HepG2 (cell line): Measurements from ENCODE around the gene TMEFF1. TPM values are rescaled to one million over a fixed set of nuclear protein-coding genes. Genes with fewer than 3 reads are reported as not detected.

Source experiments
- ATAC-seq: fragments of 200-7000 bp; cut with Tn5 transposase; 3 replicates; pipeline ENCODE4 v1.9.1; 2020; ENCODE audit warnings: mild to moderate bottlenecking, moderate library complexity
- BruUV-seq: library from RNA; stranded (reverse); fragments of 400-500 nt; replicated peaks from 2 replicates; lab custom pipeline; 2021; lab: Mats Ljungman, UMichigan
- CTCF ChIA-PET: fragments of 300-600 bp; formaldehyde crosslinking; extraction: SDS; loops from one replicate; lab custom pipeline; 2021; ENCODE audit warnings: low total read pairs, inconsistent platforms, low intra/inter-chr PET ratio; lab: Yijun Ruan, JAX
- POLR2A ChIA-PET: fragments of 350-600 bp; sonication (Branson Sonifier 250); formaldehyde crosslinking; loops from one replicate; lab custom pipeline; 2020; ENCODE audit warnings: antibody characterized with exemption, inconsistent platforms; lab: Yijun Ruan, JAX
- DNase-seq: peaks from one replicate; pipeline ENCODE4 v3.0.0-alpha.2; 2015; ENCODE audit warnings: low spot score
- FAIRE-seq: peaks from 3 replicates; lab custom pipeline; 2011; peaks lifted over from hg19 to GRCh38; lab: Jason Lieb, UNC
- H2AFZ ChIP-seq: one replicate; pipeline ENCODE4 v1.6.1; 2011; ENCODE audit warnings: low read length, inconsistent platforms
- H3K27ac ChIP-seq: fragments of 300-600 bp; 3 replicates; pipeline ENCODE4 v1.8.0; 2011; ENCODE audit warnings: mixed run types, mild to moderate bottlenecking, mixed read lengths, low read length, inconsistent platforms; ENCODE audit not compliant: insufficient read depth; ENCODE audit errors: extremely low read length
- H3K27me3 ChIP-seq, 2 experiments: fragments of 200-600 bp in 1 of 2; 2 replicates in 1 of 2; 3 replicates in 1 of 2; pipeline versions ENCODE4 v1.6.0 to v1.8.0; 2011; ENCODE audit warnings: low read length in 2 of 2, mild to moderate bottlenecking in 2 of 2, moderate library complexity in 2 of 2, inconsistent platforms in 1 of 2; ENCODE audit not compliant: insufficient read depth in 2 of 2, control insufficient read depth in 1 of 2
- H3K36me3 ChIP-seq, 2 experiments: fragments of 200-600 bp in 1 of 2; replicated peaks in 1 of 2; 2 replicates in 1 of 2; 3 replicates in 1 of 2; pipeline versions ENCODE4 v1.5.1 to v1.8.0; 2011; ENCODE audit warnings: low read length in 2 of 2, inconsistent platforms in 1 of 2; ENCODE audit not compliant: insufficient read depth in 2 of 2, control insufficient read depth in 1 of 2
- H3K4me1 ChIP-seq: 2 replicates; pipeline ENCODE4 v1.5.1; 2012; ENCODE audit warnings: low read length, inconsistent platforms; ENCODE audit not compliant: insufficient read depth
- H3K4me2 ChIP-seq: 2 replicates; pipeline ENCODE4 v1.6.0; 2011; ENCODE audit warnings: low read depth, low read length, inconsistent platforms
- H3K4me3 ChIP-seq, 3 experiments: fragments of 200-600 bp in 1 of 3; sonication (generic), shearing (Covaris generic) in 1 of 3; replicated peaks in 1 of 3; 2 replicates each; pipeline ENCODE4 v1.5.1; 2011 to 2016; ENCODE audit warnings: low read length in 3 of 3, inconsistent platforms in 2 of 3, low read depth in 2 of 3, mild to moderate bottlenecking in 2 of 3, control low read depth in 1 of 3, mixed read lengths in 1 of 3; ENCODE audit not compliant: insufficient read depth in 1 of 3
- H3K79me2 ChIP-seq: one replicate; pipeline ENCODE4 v1.6.1; 2011; ENCODE audit warnings: low read length, inconsistent platforms; ENCODE audit not compliant: insufficient read depth
- H3K9ac ChIP-seq: 2 replicates; pipeline ENCODE4 v1.6.0; 2011; ENCODE audit warnings: mild to moderate bottlenecking, low read depth, low read length, inconsistent platforms; ENCODE audit not compliant: insufficient read depth
- H3K9me3 ChIP-seq: 2 replicates; pipeline ENCODE4 v1.5.1; 2012; ENCODE audit warnings: mild to moderate bottlenecking, low read length
- H4K20me1 ChIP-seq: 2 replicates; pipeline ENCODE4 v1.6.0; 2011; ENCODE audit warnings: inconsistent platforms, mild to moderate bottlenecking, low read length, moderate library complexity; ENCODE audit not compliant: insufficient read depth
- BCL3 ChIP-seq: sonication (generic); formaldehyde crosslinking; IDR thresholded peaks from 2 replicates; pipeline ENCODE4 v1.5.1; 2020; ENCODE audit warnings: mild to moderate bottlenecking, missing genetic modification reagents, moderate library complexity
- HOXD1 ChIP-seq: sonication (generic); formaldehyde crosslinking; IDR thresholded peaks from 2 replicates; pipeline ENCODE4 v1.5.0; 2020; ENCODE audit warnings: missing genetic modification reagents
- IRX3 ChIP-seq: sonication (generic); formaldehyde crosslinking; IDR thresholded peaks from 2 replicates; pipeline ENCODE4 v1.8.1; 2023; ENCODE audit warnings: mild to moderate bottlenecking, low read depth, missing genetic modification reagents, borderline replicate concordance
- KMT2A ChIP-seq: sonication (generic); formaldehyde crosslinking; IDR thresholded peaks from 2 replicates; pipeline ENCODE4 v1.4.0; 2020; ENCODE audit warnings: missing genetic modification reagents
- MBD4 ChIP-seq: IDR thresholded peaks from 2 replicates; pipeline ENCODE4 v1.6.1; 2012; ENCODE audit warnings: low read length, inconsistent platforms, borderline replicate concordance
- NR2C2 ChIP-seq: sonication (generic); formaldehyde crosslinking; IDR thresholded peaks from 2 replicates; pipeline ENCODE4 v1.4.0; 2020; ENCODE audit warnings: missing genetic modification reagents, mild to moderate bottlenecking, moderate library complexity, borderline replicate concordance
- NR2F6 ChIP-seq, 2 experiments: IDR thresholded peaks; 2 replicates each; pipeline ENCODE4 v1.6.1; 2016; ENCODE audit warnings: antibody characterized with exemption in 1 of 2, mild to moderate bottlenecking in 1 of 2
- PHF8 ChIP-seq: sonication (generic); formaldehyde crosslinking; IDR thresholded peaks from 2 replicates; pipeline ENCODE4 v1.5.0; 2020; ENCODE audit warnings: missing genetic modification reagents
- POLR2AphosphoS2 ChIP-seq: IDR thresholded peaks from 2 replicates; pipeline ENCODE4 v1.6.1; 2011; ENCODE audit warnings: low read depth, low read length, improper control_type of control experiment
- RARG ChIP-seq: sonication (generic); formaldehyde crosslinking; IDR thresholded peaks from 2 replicates; pipeline ENCODE4 v1.4.0; 2020; ENCODE audit warnings: low read depth, mild to moderate bottlenecking, missing genetic modification reagents
- SMARCE1 ChIP-seq: fragments of 450-650 bp; IDR thresholded peaks from 2 replicates; pipeline ENCODE4 v1.6.1; 2017; ENCODE audit warnings: borderline replicate concordance
- TGIF2 ChIP-seq: IDR thresholded peaks from 2 replicates; pipeline ENCODE4 v1.6.1; 2016; ENCODE audit warnings: control low read depth, missing compliant biosample characterization
- TP53 ChIP-seq: sonication (generic); formaldehyde crosslinking; conservative IDR thresholded peaks from 2 replicates; pipeline ENCODE4 v1.4.0; 2020; ENCODE audit warnings: missing genetic modification reagents
- ZBTB39 ChIP-seq: sonication (generic); formaldehyde crosslinking; IDR thresholded peaks from 2 replicates; pipeline ENCODE4 v1.5.0; 2020; ENCODE audit warnings: missing genetic modification reagents
- ZBTB43 ChIP-seq: sonication (generic); formaldehyde crosslinking; conservative IDR thresholded peaks from 2 replicates; pipeline ENCODE4 v1.4.0; 2020; ENCODE audit warnings: missing genetic modification reagents
- ZEB1 ChIP-seq: IDR thresholded peaks from 2 replicates; pipeline ENCODE4 v1.6.1; 2012; ENCODE audit warnings: mild to moderate bottlenecking, low read depth, inconsistent platforms; ENCODE audit not compliant: insufficient replicate concordance
- ZFP62 ChIP-seq: sonication (generic); formaldehyde crosslinking; IDR thresholded peaks from 2 replicates; pipeline ENCODE4 v1.4.0; 2020; ENCODE audit warnings: missing genetic modification reagents
- ZNF446 ChIP-seq: sonication (generic); formaldehyde crosslinking; IDR thresholded peaks from 2 replicates; pipeline ENCODE4 v1.5.0; 2020; ENCODE audit warnings: mild to moderate bottlenecking, missing genetic modification reagents
- ZNF496 ChIP-seq: sonication (generic); formaldehyde crosslinking; IDR thresholded peaks from 2 replicates; pipeline ENCODE4 v1.8.1; 2023; ENCODE audit warnings: mild to moderate bottlenecking, moderate library complexity, missing genetic modification reagents; ENCODE audit not compliant: insufficient replicate concordance
- ZNF713 ChIP-seq: sonication (generic); formaldehyde crosslinking; IDR thresholded peaks from 2 replicates; pipeline ENCODE4 v1.4.0; 2020; ENCODE audit warnings: mild to moderate bottlenecking, missing genetic modification reagents
- whole genome bisulfite sequencing: methylation state at CpG from one replicate; pipeline ENCODE4 v1.1.6; 2017; ENCODE audit warnings: low lambda C conversion rate; 5-methylcytosine and 5-hydroxymethylcytosine counted together
- in situ Hi-C: cut with HindIII; loops from 2 replicates; pipeline ENCODE4 v1.10.0; 2017; ENCODE audit warnings: low pct_unique_long_range_greater_than_20kb; ENCODE audit not compliant: extremely low pct_ligation_motif_present
- intact Hi-C: fragments of 100-400 bp; cut with micrococcal nuclease; formaldehyde crosslinking; loops from one replicate; pipeline ENCODE4 v1.10.0; 2022; ENCODE audit not compliant: unreplicated experiment
- polyA plus RNA-seq, 8 experiments: library from polyadenylated mRNA; depleted of rRNA in 3 of 8; stranded (reverse) in 7 of 8; unstranded in 1 of 8; fragments of >200 nt; fragmentation: Illumina TruSeq in 4 of 8; extraction: Trizol in 4 of 8; gene quantifications; 2 replicates each; pipeline versions ENCODE4 v1.2.1 to v1.2.3, GENCODE V29; 2011 to 2016; ENCODE audit warnings: low read depth in 4 of 8, missing spikeins in 1 of 8, mixed read lengths in 1 of 8; ENCODE audit not compliant: insufficient read depth in 1 of 8
- total RNA-seq, 5 experiments: library from RNA; depleted of rRNA; stranded (reverse); fragments of >200 nt; fragmentation: Illumina TruSeq; extraction: Trizol; gene quantifications; 2 replicates each; pipeline ENCODE4 v1.2.3, GENCODE V29; 2016; ENCODE audit warnings: low read depth in 1 of 5

The TMEFF1 gene
- total and polyA plus RNA-seq, 2 of the 13 experiments (the other 11 are each of a cell fraction or from before 2014, with no cell fraction given) = 0.87 to 1.9 TPM

- BruUV-seq = TSS peak; percentile 97
- H3K36me3 ChIP-seq = no peaks in the 10 kb centered on the region; a peak in 1 of 5 replicates
- H3K4me3 ChIP-seq = peak within 1 kb of the TSS; percentile 77 to 97 (median 92)
- H3K79me2 ChIP-seq = peaks cover 23% of the 10 kb centered on the region
- peak within 1 kb of the TSS; percentile 62 for H2AFZ ChIP-seq
- no peaks in the 10 kb centered on the region for H3K9me3 ChIP-seq
- FAIRE-seq = peak; percentile 88
- WGBS = 1% methylated on average over 15 of the region's 80 CpGs
- ATAC-seq = peak; percentile 86
- ChIA-PET POLR2A (interaction anchor here (0.6 to 4.1 kb wide), 8 partner anchors 10 to 75 kb away, joined by 3 to 35 read pairs (median 4); partner anchors contain the start of gene TEX10), CTCF (interaction anchor here (2.2 kb wide), 1 partner anchor 11 kb away, joined by 6 read pairs; no protein-coding TSS in a partner anchor)
- H3K4me2 ChIP-seq = peak within 1 kb of the TSS; percentile 96
- H3K9ac ChIP-seq = peak within 1 kb of the TSS; percentile 89
- H3K27me3 ChIP-seq = 0 out of 5 replicates have a peak, but pooled peaks cover 0 to 1% of the 10 kb centered on the region in 2 experiments
- H3K4me1 ChIP-seq = peaks cover 49% of the 10 kb centered on the region
- no peaks in the 10 kb centered on the region for H4K20me1 ChIP-seq
- in situ Hi-C loops = loop anchor here (5.0 kb wide), 1 partner anchor 74 kb away; the partner anchor contains the start of gene TEX10
- peak within 1 kb of the TSS; percentile 96 for H3K27ac ChIP-seq
- peak; percentile 76 for DNase-seq
- intact Hi-C loops = loop anchor here (5.0 kb wide), 2 partner anchors 74 to 1254 kb away; partner anchors contain the start of gene TEX10
- TF ChIP-seq RARG (CRISPR knock-in tag) (no peak), ZNF496 (CRISPR knock-in tag) (no peak), NR2C2 (CRISPR knock-in tag) (0 out of 2 replicates have a peak, but pooled peaks have one; percentile 17), MBD4 (no peak), KMT2A (peak; percentile 37), TP53 (CRISPR knock-in tag) (no peak), SMARCE1 (no peak), IRX3 (CRISPR knock-in tag) (0 out of 2 replicates have a peak, but pooled peaks have one; percentile 54), POLR2AphosphoS2 (no peak), ZBTB39 (CRISPR knock-in tag) (no peak), HOXD1 (CRISPR knock-in tag) (peak; percentile 30; the same call in 1 of the 2 replicates), ZEB1 (no peak), NR2F6 (IDR thresholded peaks at IDR 0.05) (no peak), NR2F6 (CRISPR knock-in tag; IDR thresholded peaks at IDR 0.05) (no peak), ZNF713 (CRISPR knock-in tag) (no peak), BCL3 (CRISPR knock-in tag) (no peak), PHF8 (peak; percentile 51), TGIF2 (0 out of 2 replicates have a peak, but pooled peaks have one; percentile 35), ZNF446 (CRISPR knock-in tag) (no peak), ZFP62 (no peak), ZBTB43 (CRISPR knock-in tag) (peak; percentile 89)
Measured at GRCh38 chr9:100426530-100427365, 46.2 kb upstream of the TMEFF1 start, which contains the start of gene MSANTD3. TSS of gene MSANTD3 (plus strand) at chr9:100427143. CDS start at chr9:100441939, 14,796 bp downstream.
